Measurements from ENCODE around the gene SEPTIN11.

GRCh38 chr4:76980261-76980660, 30.7 kb downstream of the SEPTIN11 start:
- TF ChIP-seq CTCF (conservative IDR thresholded peaks at IDR 0.05; ENCODE audit: low read depth, low read length) (no peak), POLR2A (IDR thresholded peaks at IDR 0.05; ENCODE audit: low read depth, low read length) (no peak), RAD21 (IDR thresholded peaks at IDR 0.05; ENCODE audit: low read length) (no peak), USF2 (IDR thresholded peaks at IDR 0.05; ENCODE audit: low read depth, low read length) (no peak)
- TF ChIP-seq, protein P1, sequence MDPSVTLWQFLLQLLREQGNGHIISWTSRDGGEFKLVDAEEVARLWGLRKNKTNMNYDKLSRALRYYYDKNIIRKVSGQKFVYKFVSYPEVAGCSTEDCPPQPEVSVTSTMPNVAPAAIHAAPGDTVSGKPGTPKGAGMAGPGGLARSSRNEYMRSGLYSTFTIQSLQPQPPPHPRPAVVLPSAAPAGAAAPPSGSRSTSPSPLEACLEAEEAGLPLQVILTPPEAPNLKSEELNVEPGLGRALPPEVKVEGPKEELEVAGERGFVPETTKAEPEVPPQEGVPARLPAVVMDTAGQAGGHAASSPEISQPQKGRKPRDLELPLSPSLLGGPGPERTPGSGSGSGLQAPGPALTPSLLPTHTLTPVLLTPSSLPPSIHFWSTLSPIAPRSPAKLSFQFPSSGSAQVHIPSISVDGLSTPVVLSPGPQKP (IDR thresholded peaks at IDR 0.05; ENCODE audit: borderline replicate concordance, low read depth, low read length), result no peak

Measured in IMR-90 (cell line).